Measurements from ENCODE around the gene CD99L2.

CD99L2 gene

GRCh38 chrX:150763303-150763797 is 135.1 kb downstream of the CD99L2 start:
- Histone ChIP-seq H3K9me3 (ENCODE audit: insufficient read depth, low read depth, low read length) (no peaks in the 10 kb centered on the region), H3K4me2 (ENCODE audit: low read length) (no peak overlapping the region), H3K9ac (ENCODE audit: low read length) (no peak overlapping the region), H2BK12ac (ENCODE audit: low read length) (no peak overlapping the region), H2AK5ac (ENCODE audit: low read length) (no peak overlapping the region), H3K4me3 (ENCODE audit: low read depth, low read length) (no peak overlapping the region), H2AFZ (ENCODE audit: insufficient read depth, low read length, poor library complexity) (no peak overlapping the region), H3K18ac (ENCODE audit: low read length) (no peak overlapping the region), H3K23ac (ENCODE audit: low read length) (no peak overlapping the region), H3K4me1 (ENCODE audit: control insufficient read depth in 1 of 2, insufficient read depth in 2 of 2, low read length in 2 of 2) (peaks cover 0 to 11% of the 10 kb centered on the region in 2 experiments), H4K12ac (ENCODE audit: low read depth, low read length) (no peak overlapping the region), H4K8ac (ENCODE audit: low read depth, low read length) (no peak overlapping the region), H3K79me1 (ENCODE audit: low read length) (no peaks in the 10 kb centered on the region), H3K27ac (ENCODE audit: low read depth, low read length) (no peak overlapping the region), H2BK5ac (ENCODE audit: low read depth, low read length, poor library complexity) (no peak overlapping the region), H3K79me2 (ENCODE audit: control insufficient read depth, insufficient read depth, low read length, poor library complexity) (no peaks in the 10 kb centered on the region), H3K14ac (ENCODE audit: low read length) (no peak overlapping the region), H3K27me3 (ENCODE audit: insufficient read depth, low read length) (no peaks in the 10 kb centered on the region), H3K4ac (ENCODE audit: low read depth, low read length) (no peak overlapping the region), H3K36me3 (ENCODE audit: control insufficient read depth in 1 of 2, insufficient read depth in 2 of 2, low read length in 2 of 2) (peaks cover 7 to 15% of the 10 kb centered on the region in 2 experiments), H4K91ac (ENCODE audit: low read depth, low read length) (no peak overlapping the region), H2BK120ac (ENCODE audit: insufficient read depth, low read length, poor library complexity) (no peak overlapping the region)
- DNase-seq = no peak
- WGBS (ENCODE audit: extremely low coverage, insufficient coverage, insufficient read length) = no CpG with 5 or more reads among the region's 13 CpGs

GRCh38 chrX:150762258-150763165 is 136.0 kb downstream of the CD99L2 start:
- peak in 1 of 2 donors; percentile 5 for DNase-seq
- H3K4me2 ChIP-seq (ENCODE audit: low read length) = no peak overlapping the region
- H4K8ac ChIP-seq (ENCODE audit: low read depth, low read length) = no peak overlapping the region
- no peaks in the 10 kb centered on the region for H3K79me1 ChIP-seq (ENCODE audit: low read length)
- no peak overlapping the region for H2AK5ac ChIP-seq (ENCODE audit: low read length)
- H3K9ac ChIP-seq (ENCODE audit: low read length) = no peak overlapping the region
- H4K91ac ChIP-seq (ENCODE audit: low read depth, low read length) = no peak overlapping the region
- no peak overlapping the region for H3K4me3 ChIP-seq (ENCODE audit: low read depth, low read length)
- H3K14ac ChIP-seq (ENCODE audit: low read length) = no peak overlapping the region
- no peak overlapping the region for H3K4ac ChIP-seq (ENCODE audit: low read depth, low read length)
- no peaks in the 10 kb centered on the region for H3K79me2 ChIP-seq (ENCODE audit: control insufficient read depth, insufficient read depth, low read length, poor library complexity)
- peaks cover 10 to 21% of the 10 kb centered on the region in 2 experiments for H3K36me3 ChIP-seq (ENCODE audit: control insufficient read depth in 1 of 2, insufficient read depth in 2 of 2, low read length in 2 of 2)
- no peak overlapping the region for H2BK5ac ChIP-seq (ENCODE audit: low read depth, low read length, poor library complexity)
- H3K4me1 ChIP-seq (ENCODE audit: control insufficient read depth in 1 of 2, insufficient read depth in 2 of 2, low read length in 2 of 2) = peaks cover 0 to 8% of the 10 kb centered on the region in 2 experiments
- H2AFZ ChIP-seq (ENCODE audit: insufficient read depth, low read length, poor library complexity) = no peak overlapping the region
- WGBS (ENCODE audit: extremely low coverage, insufficient coverage, insufficient read length) = no CpG with 5 or more reads among the region's 36 CpGs
- H2BK12ac ChIP-seq (ENCODE audit: low read length) = no peak overlapping the region
- H3K9me3 ChIP-seq (ENCODE audit: insufficient read depth, low read depth, low read length) = no peaks in the 10 kb centered on the region
- no peak overlapping the region for H3K27ac ChIP-seq (ENCODE audit: low read depth, low read length)
- no peak overlapping the region for H3K18ac ChIP-seq (ENCODE audit: low read length)
- H3K27me3 ChIP-seq (ENCODE audit: insufficient read depth, low read length) = no peaks in the 10 kb centered on the region
- H4K12ac ChIP-seq (ENCODE audit: low read depth, low read length) = peak overlapping the region; percentile 17
- H3K23ac ChIP-seq (ENCODE audit: low read length) = no peak overlapping the region
- no peak overlapping the region for H2BK120ac ChIP-seq (ENCODE audit: insufficient read depth, low read length, poor library complexity)

- no CpG with 5 or more reads among the region's 8 CpGs for WGBS (ENCODE audit: extremely low coverage, insufficient coverage, insufficient read length)
- no peaks in the 10 kb centered on the region for H3K9me3 ChIP-seq (ENCODE audit: insufficient read depth, low read depth, low read length)
- H3K14ac ChIP-seq (ENCODE audit: low read length) = no peak overlapping the region
- H2AK5ac ChIP-seq (ENCODE audit: low read length) = no peak overlapping the region
- peaks cover 0 to 3% of the 10 kb centered on the region in 2 experiments for H3K4me1 ChIP-seq (ENCODE audit: control insufficient read depth in 1 of 2, insufficient read depth in 2 of 2, low read length in 2 of 2)
- no peaks in the 10 kb centered on the region for H3K79me1 ChIP-seq (ENCODE audit: low read length)
- no peak overlapping the region for H2BK12ac ChIP-seq (ENCODE audit: low read length)
- H2AFZ ChIP-seq (ENCODE audit: insufficient read depth, low read length, poor library complexity) = no peak overlapping the region
- no peak overlapping the region for H3K23ac ChIP-seq (ENCODE audit: low read length)
- H3K4ac ChIP-seq (ENCODE audit: low read depth, low read length) = no peak overlapping the region
- no peaks in the 10 kb centered on the region for H3K27me3 ChIP-seq (ENCODE audit: insufficient read depth, low read length)
- no peak overlapping the region for H2BK5ac ChIP-seq (ENCODE audit: low read depth, low read length, poor library complexity)
- H3K4me3 ChIP-seq (ENCODE audit: low read depth, low read length) = no peak overlapping the region
- peaks cover 10 to 28% of the 10 kb centered on the region in 2 experiments for H3K36me3 ChIP-seq (ENCODE audit: control insufficient read depth in 1 of 2, insufficient read depth in 2 of 2, low read length in 2 of 2)
- no peak overlapping the region for H4K8ac ChIP-seq (ENCODE audit: low read depth, low read length)
- H3K18ac ChIP-seq (ENCODE audit: low read length) = no peak overlapping the region
- no peak overlapping the region for H3K27ac ChIP-seq (ENCODE audit: low read depth, low read length)
- H4K91ac ChIP-seq (ENCODE audit: low read depth, low read length) = no peak overlapping the region
- no peak overlapping the region for H2BK120ac ChIP-seq (ENCODE audit: insufficient read depth, low read length, poor library complexity)
- H3K79me2 ChIP-seq (ENCODE audit: control insufficient read depth, insufficient read depth, low read length, poor library complexity) = no peaks in the 10 kb centered on the region
- H3K4me2 ChIP-seq (ENCODE audit: low read length) = no peak overlapping the region
- DNase-seq = no peak
- no peak overlapping the region for H4K12ac ChIP-seq (ENCODE audit: low read depth, low read length)
- H3K9ac ChIP-seq (ENCODE audit: low read length) = no peak overlapping the region
These were observed 136.7 kb downstream of the CD99L2 start for GRCh38 chrX:150761819-150762216.

- Histone ChIP-seq H3K79me1 (ENCODE audit: low read length) (no peaks in the 10 kb centered on the region), H2BK120ac (ENCODE audit: insufficient read depth, low read length, poor library complexity) (no peak overlapping the region), H3K4me1 (ENCODE audit: control insufficient read depth in 1 of 2, insufficient read depth in 2 of 2, low read length in 2 of 2) (peaks cover 0 to 3% of the 10 kb centered on the region in 2 experiments), H3K4ac (ENCODE audit: low read depth, low read length) (no peak overlapping the region), H3K79me2 (ENCODE audit: control insufficient read depth, insufficient read depth, low read length, poor library complexity) (no peaks in the 10 kb centered on the region), H3K27me3 (ENCODE audit: insufficient read depth, low read length) (no peaks in the 10 kb centered on the region), H3K4me2 (ENCODE audit: low read length) (no peak overlapping the region), H3K9ac (ENCODE audit: low read length) (no peak overlapping the region), H3K4me3 (ENCODE audit: low read depth, low read length) (no peak overlapping the region), H3K18ac (ENCODE audit: low read length) (no peak overlapping the region), H4K91ac (ENCODE audit: low read depth, low read length) (no peak overlapping the region), H2AK5ac (ENCODE audit: low read length) (no peak overlapping the region), H2BK12ac (ENCODE audit: low read length) (no peak overlapping the region), H4K12ac (ENCODE audit: low read depth, low read length) (no peak overlapping the region), H3K9me3 (ENCODE audit: insufficient read depth, low read depth, low read length) (no peaks in the 10 kb centered on the region), H3K36me3 (ENCODE audit: control insufficient read depth in 1 of 2, insufficient read depth in 2 of 2, low read length in 2 of 2) (peaks cover 10 to 29% of the 10 kb centered on the region in 2 experiments), H3K27ac (ENCODE audit: low read depth, low read length) (no peak overlapping the region), H3K23ac (ENCODE audit: low read length) (no peak overlapping the region), H2AFZ (ENCODE audit: insufficient read depth, low read length, poor library complexity) (no peak overlapping the region), H2BK5ac (ENCODE audit: low read depth, low read length, poor library complexity) (no peak overlapping the region), H4K8ac (ENCODE audit: low read depth, low read length) (no peak overlapping the region), H3K14ac (ENCODE audit: low read length) (no peak overlapping the region)
- DNase-seq = no peak
- no CpG with 5 or more reads among the region's 7 CpGs for WGBS (ENCODE audit: extremely low coverage, insufficient coverage, insufficient read length)
These were observed 137.2 kb downstream of the CD99L2 start for GRCh38 chrX:150761176-150761818.
